IPS DF 19.7 (cell line): ENCODE measurements around the gene AUH.
A peak's percentile ranks its signal among the peaks of the same experiment; 100 is the strongest.
"Not testable (repeated sequence)": the region's sequence is repeated elsewhere in the genome, so short reads cannot be mapped to it uniquely, and the experiment has no call there.

Experiments
- DNase-seq: peaks from one replicate; pipeline ENCODE4 v3.0.0-alpha.2; 2013; ENCODE audit warnings: low read depth, low spot score

Gene AUH

GRCh38 chr9:91378695-91379127 is 17.0 kb upstream of the AUH start:
- no peak for DNase-seq

DNA sequence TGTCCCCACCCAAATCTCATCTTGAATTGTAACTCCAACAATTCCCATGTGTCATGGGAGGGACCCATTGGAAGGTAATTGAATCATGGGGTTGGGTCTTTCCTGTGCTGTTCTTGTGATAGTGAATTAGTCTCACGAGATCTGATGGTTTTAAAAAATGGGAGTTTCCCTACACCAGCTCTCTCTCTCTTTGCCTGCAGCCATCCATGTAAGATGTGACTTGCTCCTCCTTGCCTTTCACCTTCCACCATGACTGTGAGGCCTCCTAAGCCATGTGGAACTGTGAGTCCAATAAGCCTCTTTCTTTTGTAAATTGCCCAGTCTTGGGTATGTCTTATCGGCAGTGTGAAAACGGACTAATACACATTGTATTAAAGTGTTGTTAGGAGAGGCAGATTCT is 16.3 kb upstream of the AUH start:
- not testable (repeated sequence) for DNase-seq

DNA sequence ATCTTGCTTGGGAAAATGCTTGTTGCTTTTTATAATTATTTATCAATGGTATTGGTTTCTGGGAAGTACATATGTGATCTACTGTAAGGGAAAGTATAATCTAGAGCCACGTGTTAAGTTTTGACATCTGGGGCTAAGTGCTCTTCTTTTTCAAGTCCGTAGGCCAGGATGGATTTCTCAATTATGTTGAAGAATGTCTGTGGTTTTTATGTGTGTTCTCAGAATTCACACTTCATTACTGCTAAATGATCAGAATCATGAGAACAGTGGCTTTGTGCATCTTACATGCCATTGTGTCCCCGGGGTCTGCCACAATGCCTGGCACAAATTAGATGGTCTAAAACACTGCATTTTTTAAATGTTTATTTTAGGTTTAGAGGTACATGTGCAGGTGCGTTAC is 14.5 kb upstream of the AUH start:
- DNase-seq, result no peak

- DNase-seq, result no peak
Measured at GRCh38 chr9:91374939-91375338, 13.2 kb upstream of the AUH start.

GRCh38 chr9:91371894-91372293 is 10.2 kb upstream of the AUH start:
- no peak for DNase-seq

DNA sequence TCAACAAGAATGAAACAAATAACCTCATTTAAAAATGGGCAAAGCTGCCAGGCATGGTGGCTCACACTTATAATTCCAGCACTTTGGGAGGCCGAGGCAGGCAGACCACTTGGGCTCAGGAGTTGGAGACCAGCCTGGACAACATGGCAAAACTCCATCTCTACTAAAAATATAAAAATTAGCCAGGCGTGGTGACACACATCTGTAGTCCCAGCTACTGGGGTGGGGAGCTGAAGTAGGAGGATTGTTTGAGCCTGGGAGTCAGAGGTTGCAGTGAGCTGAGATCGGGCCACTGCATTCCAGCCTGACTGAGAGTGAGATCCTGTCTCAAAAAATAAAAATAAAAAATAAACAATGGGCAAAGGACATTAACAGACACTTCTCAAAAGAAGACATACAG is 8.3 kb upstream of the AUH start:
- not testable (repeated sequence) for DNase-seq

GRCh38 chr9:91364702-91365101 is 3.0 kb upstream of the AUH start:
- no peak for DNase-seq

GRCh38 chr9:91364005-91364404 is 2.3 kb upstream of the AUH start:
- DNase-seq, result no peak

GRCh38 chr9:91362051-91362611 is 413 bp upstream of the AUH start:
- no peak for DNase-seq

GRCh38 chr9:91360551-91361290 is 997 bp downstream of the AUH start:
- DNase-seq, result peak; percentile 50

DNA sequence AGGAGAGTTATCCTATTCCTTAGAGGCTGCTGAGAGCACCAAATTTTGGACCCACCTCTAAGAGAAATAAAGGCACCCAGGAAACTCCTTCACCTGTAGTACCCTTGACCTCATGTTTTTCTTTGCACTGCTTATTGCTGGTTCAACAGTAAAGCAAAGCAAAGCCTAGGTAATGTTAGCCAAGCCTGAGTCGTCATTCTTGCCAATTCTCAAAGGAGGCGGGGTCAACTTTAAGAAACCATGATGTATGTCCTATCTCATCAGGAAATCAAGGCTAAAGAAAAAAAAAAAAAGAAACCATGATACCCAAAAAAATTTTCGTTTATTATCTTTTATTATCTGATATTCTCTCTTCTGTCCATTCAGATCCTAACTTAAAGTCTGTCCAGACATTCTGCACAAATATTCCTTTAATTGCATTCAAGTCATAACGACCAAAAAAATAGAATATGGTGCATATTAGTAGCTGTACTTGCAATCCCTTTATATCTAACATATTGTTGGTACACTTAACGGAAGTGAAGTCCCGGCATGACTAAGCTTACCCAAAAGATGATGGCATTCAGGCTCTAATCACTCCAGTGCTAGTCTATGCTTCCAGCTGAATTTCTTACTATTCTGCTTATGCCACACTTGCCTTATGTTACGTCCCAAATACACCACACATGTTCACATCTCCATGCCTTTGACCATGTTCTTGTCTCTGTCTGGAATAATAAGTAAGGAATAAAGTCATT is 1.8 kb downstream of the AUH start:
- no peak for DNase-seq

DNA sequence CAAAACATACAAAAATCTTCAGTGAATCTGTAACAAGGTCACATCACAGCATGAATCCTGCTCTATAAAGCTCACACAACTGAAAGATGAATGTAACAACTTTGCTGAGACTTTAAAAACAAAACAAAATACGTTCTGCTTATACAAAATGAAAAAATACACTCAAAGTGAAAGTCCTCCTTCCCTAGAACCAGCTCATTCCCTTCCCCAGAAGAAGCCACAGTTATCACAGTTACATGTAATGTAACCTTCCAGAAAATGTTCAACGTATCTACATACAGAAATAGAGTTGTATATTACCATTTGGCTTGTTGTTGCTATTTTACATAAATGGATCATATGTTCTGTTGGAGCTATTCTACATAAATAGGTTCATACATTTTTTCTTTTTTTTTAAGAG is 2.6 kb downstream of the AUH start:
- DNase-seq, result no peak

DNA sequence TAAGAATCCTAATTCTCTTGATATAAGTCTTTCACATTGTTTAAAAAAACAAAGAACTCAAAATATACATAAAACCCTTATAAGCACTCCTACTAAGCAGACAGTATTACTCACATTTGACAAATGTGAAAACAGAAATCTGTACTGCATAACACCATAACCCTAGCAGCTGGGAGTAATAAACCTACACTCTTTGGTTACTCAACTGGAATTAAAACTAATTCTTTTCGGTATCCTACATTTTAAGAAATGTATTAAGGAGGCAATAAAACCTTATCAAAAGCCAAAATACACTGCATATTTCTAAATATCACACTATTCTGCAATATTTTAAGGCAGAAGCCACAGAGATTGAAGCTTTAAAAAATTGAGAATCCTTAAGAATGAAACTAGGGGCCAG is 6.8 kb downstream of the AUH start:
- no peak for DNase-seq

DNA sequence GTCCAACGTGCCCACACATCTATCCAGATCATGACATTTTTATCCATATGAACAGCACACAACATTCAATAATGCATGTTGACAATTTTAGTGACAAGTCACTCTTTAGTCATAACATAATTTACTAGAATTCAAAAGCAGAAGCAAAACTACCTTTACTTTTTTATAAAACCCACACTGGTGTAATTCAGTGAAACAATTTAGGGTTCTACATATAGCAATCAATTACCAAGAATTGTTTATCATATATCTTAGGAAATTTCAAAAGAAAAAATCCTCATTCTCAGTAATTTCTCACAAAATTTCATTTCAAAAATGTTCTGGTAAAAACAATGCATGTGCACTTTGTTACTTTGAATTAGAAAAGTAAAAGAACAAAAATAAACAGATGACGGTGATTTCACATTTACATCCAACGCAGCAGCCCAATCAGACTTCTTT is 12.6 kb downstream of the AUH start:
- no peak for DNase-seq

GRCh38 chr9:91348191-91348807 is 13.4 kb downstream of the AUH start:
- no peak for DNase-seq

DNA sequence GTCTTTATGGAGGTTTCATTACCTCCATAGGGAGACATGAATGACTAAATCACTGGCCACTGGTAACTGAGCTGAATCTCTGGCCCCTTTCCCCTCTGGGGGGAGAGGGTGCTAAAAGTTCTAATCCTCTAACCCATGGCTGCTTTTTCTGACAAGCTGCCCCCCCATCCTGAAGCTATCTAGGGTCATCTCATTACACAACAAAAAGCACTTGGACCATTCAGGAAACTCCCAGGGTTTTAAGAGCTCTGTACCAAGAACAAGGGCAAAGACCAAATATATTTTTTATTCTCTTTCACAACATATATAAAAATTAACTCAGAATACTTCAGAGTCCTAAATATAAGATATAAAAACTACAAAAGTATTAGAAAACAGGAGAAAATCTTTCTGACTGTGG is 14.3 kb downstream of the AUH start:
- DNase-seq, result no peak

DNA sequence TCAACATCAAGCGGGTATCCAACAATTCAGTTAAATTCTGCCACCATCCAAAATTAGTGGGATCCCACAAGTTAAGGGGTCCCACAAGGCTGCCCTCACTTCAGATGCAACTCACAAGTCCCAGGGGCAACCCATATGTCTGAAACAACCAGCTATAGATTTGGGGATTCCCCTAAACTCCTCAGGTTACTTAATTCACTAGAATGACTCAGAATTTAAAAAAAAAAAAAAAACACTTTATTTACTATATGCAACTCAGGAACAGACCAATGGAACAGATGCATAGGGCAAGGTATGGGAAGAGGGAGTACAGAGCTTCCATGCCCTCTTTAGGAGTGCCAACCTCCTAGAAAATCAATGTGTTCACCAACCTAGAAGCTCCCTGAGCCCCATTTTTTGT is 15.1 kb downstream of the AUH start:
- no peak for DNase-seq

DNA sequence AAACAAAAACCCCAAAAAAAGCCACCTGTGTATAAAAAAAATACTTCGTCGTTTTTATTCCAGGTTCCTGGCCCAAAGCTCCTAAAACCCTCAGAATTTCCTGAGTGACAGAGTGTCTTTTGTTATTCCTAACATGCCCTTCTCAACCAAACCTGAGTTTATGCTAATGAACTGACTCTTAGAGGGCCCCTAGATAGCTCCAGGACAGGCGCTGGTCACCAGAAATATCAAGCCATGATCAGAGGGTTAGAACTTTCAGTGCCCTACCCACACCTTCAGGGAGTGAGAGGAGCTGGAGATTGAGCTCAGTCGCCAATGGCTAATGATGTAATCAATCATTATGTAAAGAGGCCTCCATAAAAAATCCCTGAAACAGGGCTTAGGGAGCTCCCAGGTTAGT is 15.7 kb downstream of the AUH start:
- no peak for DNase-seq

DNA sequence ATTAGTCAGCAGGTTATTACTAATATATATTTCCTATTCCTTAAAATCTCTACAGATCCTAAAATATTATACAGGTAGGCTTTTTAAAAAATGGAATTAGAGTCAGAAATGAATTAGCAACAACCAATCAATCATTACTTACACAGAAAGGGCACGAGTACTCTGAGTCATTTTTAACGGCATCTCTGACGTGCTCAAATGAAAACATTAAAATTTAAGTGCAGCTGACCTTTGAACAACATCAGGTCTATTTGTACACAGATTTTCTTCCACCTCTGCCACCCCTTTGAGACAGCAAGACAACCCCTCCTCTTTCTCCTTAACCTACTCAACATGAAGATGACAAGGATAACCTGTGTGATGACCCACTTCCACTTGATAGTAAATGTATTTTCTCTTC is 19.1 kb downstream of the AUH start:
- no peak for DNase-seq

DNA sequence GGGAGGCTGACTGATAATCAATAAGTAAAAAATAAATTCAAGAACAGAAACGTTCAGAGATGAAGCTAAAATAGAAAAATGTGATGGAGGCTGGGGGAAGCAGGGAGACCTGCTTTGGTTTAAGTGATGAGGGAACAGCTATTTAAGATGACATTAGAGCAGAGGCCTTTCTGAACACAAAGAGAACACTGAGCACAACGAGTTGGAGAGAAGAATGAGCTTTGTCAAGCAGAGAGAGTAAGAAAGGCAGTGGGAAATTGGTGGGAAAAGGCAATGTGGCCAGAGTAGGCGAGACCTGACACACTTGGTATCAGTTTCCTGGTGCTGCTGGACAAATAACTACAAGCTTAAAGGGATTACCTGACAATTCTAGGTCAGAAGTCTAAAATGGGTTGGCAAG is 20.0 kb downstream of the AUH start:
- DNase-seq, result no peak

DNA sequence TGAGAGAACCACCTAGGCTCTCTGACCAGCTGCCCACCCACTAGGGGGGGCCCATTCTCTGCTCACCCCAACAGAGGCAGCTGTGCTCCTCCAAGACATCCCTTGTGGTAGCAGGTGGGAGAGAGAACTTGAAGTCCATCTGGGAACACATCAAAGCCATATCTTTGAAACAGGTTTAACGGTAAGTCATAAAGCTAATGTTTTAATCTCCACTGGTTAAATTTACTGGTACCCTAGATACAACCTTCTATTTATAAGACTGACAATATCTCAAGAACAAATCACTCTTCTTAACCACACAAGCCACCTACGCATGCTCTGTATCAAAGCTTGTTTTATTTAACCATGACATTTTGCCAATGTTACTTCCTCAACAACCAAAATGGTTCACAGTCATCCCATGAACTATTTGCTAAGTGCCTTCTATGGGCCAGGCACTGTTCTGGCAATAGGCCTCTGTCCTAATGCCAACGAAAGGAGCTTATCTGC is 20.4 kb downstream of the AUH start:
- no peak for DNase-seq

DNA sequence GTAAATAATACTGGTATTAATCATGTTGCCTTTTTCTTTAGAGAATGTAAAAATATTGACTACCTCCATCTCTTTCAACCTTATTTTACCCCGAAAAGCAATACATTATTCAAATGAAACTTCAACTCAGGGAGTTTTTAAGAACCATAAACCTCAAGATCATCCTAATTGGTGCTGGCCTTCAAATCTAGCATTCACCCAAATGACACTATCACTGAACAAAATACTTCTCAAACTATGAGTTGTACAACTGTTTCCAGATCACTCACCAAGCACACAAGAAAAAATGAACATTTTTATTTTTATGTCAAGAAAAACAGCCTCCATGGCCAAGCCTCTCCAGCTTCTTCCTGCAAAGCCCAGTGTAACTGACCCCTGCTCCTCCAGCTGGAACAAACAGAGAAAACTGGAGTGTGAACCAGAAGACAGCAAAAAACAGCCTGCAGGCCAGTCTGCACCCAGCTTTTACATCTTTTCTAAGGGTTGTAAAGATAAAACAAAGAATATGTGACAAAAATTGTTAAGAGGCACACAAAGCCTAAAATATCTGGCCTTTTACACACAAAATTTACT is 21.2 kb downstream of the AUH start:
- DNase-seq, result no peak
